H9 (cell line): ENCODE measurements around the gene SEMA4C. TPM values are rescaled to one million over a fixed set of nuclear protein-coding genes. Genes with fewer than 3 reads are reported as not detected.

Experiments used
- DNase-seq: peaks from one replicate; pipeline ENCODE4 v3.0.0-alpha.2; 2017
- H2AFZ ChIP-seq: one replicate; pipeline ENCODE4 v1.6.1; 2013; ENCODE audit warnings: mild to moderate bottlenecking, low read length, control low read depth, moderate library complexity
- H2AK5ac ChIP-seq: 2 replicates; pipeline ENCODE4 v1.6.1; 2013; ENCODE audit warnings: low read length, control low read depth, mixed read lengths; ENCODE audit not compliant: insufficient read length
- H2BK120ac ChIP-seq: one replicate; pipeline ENCODE4 v1.6.1; 2013; ENCODE audit warnings: low read depth, mild to moderate bottlenecking, low read length, control low read depth, inconsistent platforms; ENCODE audit not compliant: poor library complexity, severe bottlenecking
- H2BK12ac ChIP-seq: 2 replicates; pipeline ENCODE4 v1.6.1; 2013; ENCODE audit warnings: low read length, control low read depth, mixed read lengths, low read depth; ENCODE audit not compliant: insufficient read length
- H2BK15ac ChIP-seq: 2 replicates; pipeline ENCODE4 v1.6.1; 2013; ENCODE audit warnings: low read depth, low read length, control low read depth
- H2BK20ac ChIP-seq: one replicate; pipeline ENCODE4 v1.6.1; 2013; ENCODE audit warnings: low read depth, mild to moderate bottlenecking, low read length, control low read depth, inconsistent platforms; ENCODE audit not compliant: poor library complexity, severe bottlenecking
- H2BK5ac ChIP-seq: 2 replicates; pipeline ENCODE4 v1.6.1; 2013; ENCODE audit warnings: low read length, control low read depth, mixed read lengths; ENCODE audit not compliant: insufficient read length
- H3K14ac ChIP-seq: 2 replicates; pipeline ENCODE4 v1.6.1; 2013; ENCODE audit warnings: low read length, control low read depth; ENCODE audit not compliant: insufficient read depth
- H3K18ac ChIP-seq: 2 replicates; pipeline ENCODE4 v1.6.1; 2013; ENCODE audit warnings: low read depth, mild to moderate bottlenecking, mixed read lengths, low read length, control low read depth; ENCODE audit not compliant: insufficient read length
- H3K23ac ChIP-seq: 2 replicates; pipeline ENCODE4 v1.6.1; 2013; ENCODE audit warnings: low read length, control low read depth, mixed read lengths, low read depth; ENCODE audit not compliant: insufficient read length
- H3K23me2 ChIP-seq: 2 replicates; pipeline ENCODE4 v1.6.1; 2013; ENCODE audit warnings: low read depth, mild to moderate bottlenecking, mixed read lengths, low read length, control low read depth; ENCODE audit not compliant: insufficient read length, poor library complexity, severe bottlenecking
- H3K27ac ChIP-seq: 2 replicates; pipeline ENCODE4 v1.5.1; 2013; ENCODE audit warnings: low read length, control low read depth, mixed read lengths, low read depth; ENCODE audit not compliant: insufficient read length
- H3K27me3 ChIP-seq: 2 replicates; pipeline ENCODE4 v1.6.1; 2013; ENCODE audit warnings: low read length, control low read depth, inconsistent platforms; ENCODE audit not compliant: insufficient read depth
- H3K4ac ChIP-seq: 2 replicates; pipeline ENCODE4 v1.6.1; 2013; ENCODE audit warnings: low read depth, mild to moderate bottlenecking, control low read depth, inconsistent platforms, low read length, moderate library complexity
- H3K4me1 ChIP-seq: 2 replicates; pipeline ENCODE4 v1.6.1; 2013; ENCODE audit warnings: low read length, control low read depth, inconsistent platforms; ENCODE audit not compliant: insufficient read depth
- H3K4me2 ChIP-seq: 2 replicates; pipeline ENCODE4 v1.6.1; 2013; ENCODE audit warnings: low read length, control low read depth, mixed read lengths; ENCODE audit not compliant: insufficient read length, insufficient read depth
- H3K56ac ChIP-seq: 2 replicates; pipeline ENCODE4 v1.6.1; 2013; ENCODE audit warnings: low read depth, mild to moderate bottlenecking, mixed read lengths, low read length, control low read depth; ENCODE audit not compliant: insufficient read length
- H3K79me1 ChIP-seq: 2 replicates; pipeline ENCODE4 v1.6.1; 2013; ENCODE audit warnings: low read depth, mild to moderate bottlenecking, moderate library complexity, low read length, control low read depth, inconsistent platforms; ENCODE audit not compliant: insufficient read depth, poor library complexity, severe bottlenecking
- H3K79me2 ChIP-seq: 2 replicates; pipeline ENCODE4 v1.6.1; 2013; ENCODE audit warnings: low read length, control low read depth, inconsistent platforms; ENCODE audit not compliant: insufficient read depth
- H3K9ac ChIP-seq: 2 replicates; pipeline ENCODE4 v1.6.1; 2013; ENCODE audit warnings: low read length, control low read depth, mixed read lengths; ENCODE audit not compliant: insufficient read length; ENCODE audit errors: extremely low read depth
- H3K9me3 ChIP-seq: one replicate; pipeline ENCODE4 v1.6.1; 2013; ENCODE audit warnings: low read depth, low read length, inconsistent platforms; ENCODE audit not compliant: control insufficient read depth
- H3T11ph ChIP-seq: one replicate; pipeline ENCODE4 v1.6.1; 2013; ENCODE audit warnings: mild to moderate bottlenecking, low read length, control low read depth, inconsistent platforms
- H4K20me1 ChIP-seq: one replicate; pipeline ENCODE4 v1.6.1; 2013; ENCODE audit not compliant: control insufficient read depth, insufficient read length, insufficient read depth
- H4K5ac ChIP-seq: 2 replicates; pipeline ENCODE4 v1.6.1; 2013; ENCODE audit warnings: low read depth, mild to moderate bottlenecking, mixed read lengths, low read length, control low read depth; ENCODE audit not compliant: insufficient read length
- H4K8ac ChIP-seq: replicated peaks from 2 replicates; pipeline ENCODE4 v1.6.1; 2013; ENCODE audit warnings: low read length, control low read depth, mixed read lengths, low read depth; ENCODE audit not compliant: insufficient read length
- H4K91ac ChIP-seq: 2 replicates; pipeline ENCODE4 v1.6.1; 2013; ENCODE audit warnings: low read depth, mild to moderate bottlenecking, moderate library complexity, mixed read lengths, low read length, control low read depth; ENCODE audit not compliant: insufficient read length
- H3K27ac Mint-ChIP-seq, 3 experiments: 2 replicates in 2 of 3; 3 replicates in 1 of 3; pipeline ENCODE4 v1.8.0; 2020 to 2021; ENCODE audit warnings: mixed read lengths in 3 of 3, mild to moderate bottlenecking in 1 of 3, moderate library complexity in 1 of 3
- H3K27me3 Mint-ChIP-seq: 2 replicates; pipeline ENCODE4 v1.8.0; 2021; ENCODE audit warnings: low read depth, mild to moderate bottlenecking, moderate library complexity, mixed read lengths
- H3K36me3 Mint-ChIP-seq, 3 experiments: 2 replicates in 2 of 3; 3 replicates in 1 of 3; pipeline ENCODE4 v1.8.0; 2020 to 2021; ENCODE audit warnings: low read depth in 3 of 3, mixed read lengths in 3 of 3; ENCODE audit not compliant: insufficient read depth in 1 of 3
- H3K4me1 Mint-ChIP-seq, 2 experiments: 2 replicates each; pipeline ENCODE4 v1.8.0; 2020; ENCODE audit warnings: mixed read lengths in 2 of 2
- H3K4me3 Mint-ChIP-seq, 2 experiments: 2 replicates in 1 of 2; 3 replicates in 1 of 2; pipeline ENCODE4 v1.8.0; 2020 to 2021; ENCODE audit warnings: mild to moderate bottlenecking in 2 of 2, mixed read lengths in 2 of 2, moderate library complexity in 1 of 2
- H3K9me3 Mint-ChIP-seq, 2 experiments: 2 replicates in 1 of 2; 3 replicates in 1 of 2; pipeline ENCODE4 v1.8.0; 2020; ENCODE audit warnings: mild to moderate bottlenecking in 2 of 2, mixed read lengths in 2 of 2, moderate library complexity in 1 of 2
- WGBS: extraction: QIAGEN DNeasy Blood & Tissue Kit; methylation state at CpG from one replicate; pipeline ENCODE4 v1.1.7; 2013; ENCODE audit warnings: missing lambda C conversion rate, low lambda C conversion rate, mixed read lengths; ENCODE audit not compliant: insufficient read length; ENCODE audit errors: extremely low coverage; 5-methylcytosine and 5-hydroxymethylcytosine counted together
- total RNA-seq: library from RNA; stranded (reverse); gene quantifications from 2 replicates; pipeline ENCODE4 v1.2.1, GENCODE V29; 2021
- TF ChIP-seq, protein P1 (sequence below): fragments of 200-600 bp; sonication (generic); conservative IDR thresholded peaks from 3 replicates; pipeline ENCODE4 v1.8.0; 2021; ENCODE audit warnings: antibody characterized with exemption, mild to moderate bottlenecking

SEMA4C gene
- total RNA-seq, 1 experiment from 2014 or later: 81.6 TPM

DNA sequence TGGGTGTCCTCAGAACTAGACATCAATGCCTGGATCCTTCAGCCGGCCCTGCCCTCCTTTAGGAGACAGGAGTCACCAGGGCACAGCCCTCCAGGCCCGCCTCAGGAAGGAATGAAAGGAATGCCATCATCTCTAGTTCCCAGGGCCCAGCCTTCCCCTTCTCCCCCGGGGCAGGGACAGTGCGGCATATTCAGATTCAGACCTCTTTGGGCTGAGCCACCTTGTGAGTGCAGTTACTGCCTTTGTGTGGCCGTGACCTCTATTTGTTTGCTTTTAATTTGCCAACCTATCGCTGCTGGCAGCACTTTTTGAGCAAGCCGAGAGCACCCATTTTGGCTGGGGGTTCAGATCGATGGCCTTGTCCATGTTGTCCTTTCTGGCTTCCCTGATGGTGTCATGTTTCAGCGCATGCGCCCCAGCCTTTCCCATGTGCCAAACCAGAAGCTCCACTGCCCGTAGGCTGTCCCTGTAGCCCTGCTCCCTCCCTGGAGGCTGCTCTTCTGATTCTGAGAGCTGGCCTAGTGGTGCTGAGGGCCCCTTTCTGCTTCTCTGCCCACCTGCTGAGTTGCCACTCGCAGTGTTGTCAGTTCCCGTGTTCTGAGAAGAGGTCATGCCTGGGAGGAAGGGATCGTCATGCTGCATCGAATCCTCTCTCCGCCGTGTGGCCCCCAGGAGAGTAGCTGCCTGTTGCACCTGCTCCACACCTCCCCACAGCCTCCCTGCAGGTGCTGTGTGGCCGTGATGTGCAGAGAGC is 36.9 kb downstream of the SEMA4C start:
- Histone ChIP-seq H2BK12ac (no peak overlapping the region), H3K79me1 (no peaks in the 10 kb centered on the region), H3K27ac (no peak overlapping the region), H3K9me3 (no peaks in the 10 kb centered on the region), H3K4me2 (peak overlapping the region; percentile 13), H3K4me1 (no peaks in the 10 kb centered on the region), H2BK5ac (no peak overlapping the region), H2AK5ac (no peak overlapping the region), H3K23me2 (no peaks in the 10 kb centered on the region), H3K56ac (no peak overlapping the region), H2BK20ac (no peak overlapping the region), H4K91ac (no peak overlapping the region), H3K23ac (no peak overlapping the region), H4K5ac (no peak overlapping the region), H3K4ac (no peak overlapping the region), H3T11ph (no peak overlapping the region), H2BK120ac (no peak overlapping the region), H3K9ac (no peak overlapping the region), H2BK15ac (no peak overlapping the region), H3K14ac (no peak overlapping the region), H4K8ac (no peak overlapping the region), H4K20me1 (no peaks in the 10 kb centered on the region), H3K27me3 (no peaks in the 10 kb centered on the region), H2AFZ (no peak overlapping the region), H3K18ac (no peak overlapping the region), H3K79me2 (no peaks in the 10 kb centered on the region)
- peak; percentile 93 for DNase-seq
- no peaks in the 10 kb centered on the region for H3K27me3 Mint-ChIP-seq
- H3K27ac Mint-ChIP-seq: peak overlapping the region; percentile 97 to 99 (median 98)
- H3K4me1 Mint-ChIP-seq: peaks cover 21 to 26% of the 10 kb centered on the region in 2 experiments
- TF ChIP-seq, protein P1, sequence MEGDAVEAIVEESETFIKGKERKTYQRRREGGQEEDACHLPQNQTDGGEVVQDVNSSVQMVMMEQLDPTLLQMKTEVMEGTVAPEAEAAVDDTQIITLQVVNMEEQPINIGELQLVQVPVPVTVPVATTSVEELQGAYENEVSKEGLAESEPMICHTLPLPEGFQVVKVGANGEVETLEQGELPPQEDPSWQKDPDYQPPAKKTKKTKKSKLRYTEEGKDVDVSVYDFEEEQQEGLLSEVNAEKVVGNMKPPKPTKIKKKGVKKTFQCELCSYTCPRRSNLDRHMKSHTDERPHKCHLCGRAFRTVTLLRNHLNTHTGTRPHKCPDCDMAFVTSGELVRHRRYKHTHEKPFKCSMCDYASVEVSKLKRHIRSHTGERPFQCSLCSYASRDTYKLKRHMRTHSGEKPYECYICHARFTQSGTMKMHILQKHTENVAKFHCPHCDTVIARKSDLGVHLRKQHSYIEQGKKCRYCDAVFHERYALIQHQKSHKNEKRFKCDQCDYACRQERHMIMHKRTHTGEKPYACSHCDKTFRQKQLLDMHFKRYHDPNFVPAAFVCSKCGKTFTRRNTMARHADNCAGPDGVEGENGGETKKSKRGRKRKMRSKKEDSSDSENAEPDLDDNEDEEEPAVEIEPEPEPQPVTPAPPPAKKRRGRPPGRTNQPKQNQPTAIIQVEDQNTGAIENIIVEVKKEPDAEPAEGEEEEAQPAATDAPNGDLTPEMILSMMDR: no peak
- H3K9me3 Mint-ChIP-seq: no peaks in the 10 kb centered on the region
- peak overlapping the region; percentile 62 to 67 for H3K4me3 Mint-ChIP-seq
- H3K36me3 Mint-ChIP-seq: peaks cover 34 to 76% (median 56%) of the 10 kb centered on the region in 3 experiments
- no CpG with 5 or more reads among the region's 18 CpGs for WGBS
